Gastrocnemius medialis (tissue), 4 donors: Measurements from ENCODE around the gene STX7.

Experiments
- POLR2A ChIP-seq, 2 donors: fragments of 450-650 bp; IDR thresholded peaks; one replicate each; pipeline ENCODE4 v1.6.1; 2017; ENCODE audit warnings: antibody characterized with exemption in 2 of 2, mild to moderate bottlenecking in 2 of 2, moderate library complexity in 2 of 2
- TF ChIP-seq, protein P1 (sequence below), 5 experiments: fragments of 450-650 bp in 3 of 5; fragments of 200-600 bp in 2 of 5; sonication (generic) in 2 of 5; IDR thresholded peaks in 4 of 5; conservative IDR thresholded peaks in 1 of 5; 1 replicate in 4 of 5; 2 replicates in 1 of 5; pipeline ENCODE4 v1.5.1; 2016 to 2019; ENCODE audit warnings: antibody characterized with exemption in 5 of 5, mild to moderate bottlenecking in 3 of 5, moderate library complexity in 3 of 5

DNA sequence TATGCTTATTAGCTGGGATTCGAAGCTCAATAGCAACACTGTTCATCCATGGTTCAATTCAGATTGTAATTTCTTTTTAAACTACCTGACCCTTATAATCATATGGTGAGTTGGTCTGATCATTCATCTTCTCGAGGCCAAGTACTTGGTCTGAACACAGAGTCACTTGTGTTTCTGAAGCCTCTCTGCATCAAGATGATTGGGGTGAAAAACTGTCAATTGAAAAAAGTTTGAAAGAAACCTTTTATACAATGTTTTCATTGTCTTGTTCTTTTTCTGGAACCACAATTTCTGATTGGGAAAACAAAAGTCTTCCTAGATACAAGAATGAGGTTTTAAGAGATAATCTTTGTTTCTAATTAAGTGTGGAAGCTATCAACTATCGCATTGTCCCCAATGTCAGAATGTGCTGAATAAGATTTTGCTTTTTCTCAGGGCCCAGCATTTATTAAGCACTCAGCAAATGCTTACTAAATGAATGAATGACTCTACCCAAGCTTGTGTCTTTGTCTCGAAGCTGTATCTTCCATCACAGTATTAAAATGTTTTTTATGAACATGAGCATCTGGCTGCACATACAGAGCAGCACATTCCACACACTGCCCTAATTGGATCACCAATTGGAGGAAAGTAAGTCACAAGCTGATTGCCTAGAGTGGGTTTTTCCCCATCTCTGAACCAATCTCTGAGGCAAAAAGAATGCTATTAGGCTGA, 66.6 kb downstream of the STX7 start:
- TF ChIP-seq POLR2A (IDR thresholded peaks at IDR 0.05), result no peak
- TF ChIP-seq, protein P1, sequence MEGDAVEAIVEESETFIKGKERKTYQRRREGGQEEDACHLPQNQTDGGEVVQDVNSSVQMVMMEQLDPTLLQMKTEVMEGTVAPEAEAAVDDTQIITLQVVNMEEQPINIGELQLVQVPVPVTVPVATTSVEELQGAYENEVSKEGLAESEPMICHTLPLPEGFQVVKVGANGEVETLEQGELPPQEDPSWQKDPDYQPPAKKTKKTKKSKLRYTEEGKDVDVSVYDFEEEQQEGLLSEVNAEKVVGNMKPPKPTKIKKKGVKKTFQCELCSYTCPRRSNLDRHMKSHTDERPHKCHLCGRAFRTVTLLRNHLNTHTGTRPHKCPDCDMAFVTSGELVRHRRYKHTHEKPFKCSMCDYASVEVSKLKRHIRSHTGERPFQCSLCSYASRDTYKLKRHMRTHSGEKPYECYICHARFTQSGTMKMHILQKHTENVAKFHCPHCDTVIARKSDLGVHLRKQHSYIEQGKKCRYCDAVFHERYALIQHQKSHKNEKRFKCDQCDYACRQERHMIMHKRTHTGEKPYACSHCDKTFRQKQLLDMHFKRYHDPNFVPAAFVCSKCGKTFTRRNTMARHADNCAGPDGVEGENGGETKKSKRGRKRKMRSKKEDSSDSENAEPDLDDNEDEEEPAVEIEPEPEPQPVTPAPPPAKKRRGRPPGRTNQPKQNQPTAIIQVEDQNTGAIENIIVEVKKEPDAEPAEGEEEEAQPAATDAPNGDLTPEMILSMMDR (IDR thresholded peaks at IDR 0.05 in 4 of 5, conservative IDR thresholded peaks at IDR 0.05 in 1 of 5), result no peak
